H1 (cell line): Measurements from ENCODE around the gene TBC1D12. TPM values are rescaled to one million over a fixed set of nuclear protein-coding genes. Genes with fewer than 3 reads are reported as not detected.

Source experiments
- BACH1 ChIP-seq: IDR thresholded peaks from 2 replicates; pipeline ENCODE4 v1.6.1; 2012; ENCODE audit warnings: low read length, improper control_type of control experiment
- BRCA1 ChIP-seq: IDR thresholded peaks from 2 replicates; pipeline ENCODE4 v1.6.1; 2012; ENCODE audit warnings: low read depth, low read length, improper control_type of control experiment
- CREB1 ChIP-seq: IDR thresholded peaks from 2 replicates; pipeline ENCODE4 v1.6.1; 2012; ENCODE audit warnings: inconsistent platforms
- EGR1 ChIP-seq: IDR thresholded peaks from 2 replicates; pipeline ENCODE4 v1.6.1; 2011; ENCODE audit warnings: low read depth, low read length, borderline replicate concordance
- KDM1A ChIP-seq: fragments of 200-600, 300-600 bp; sonication (generic); IDR thresholded peaks from 2 replicates; pipeline ENCODE4 v1.7.1; 2016; ENCODE audit warnings: mild to moderate bottlenecking, low read length, borderline replicate concordance
- NRF1 ChIP-seq: IDR thresholded peaks from 2 replicates; pipeline ENCODE4 v1.6.1; 2011; ENCODE audit warnings: mild to moderate bottlenecking, low read depth, low read length, improper control_type of control experiment
- SIN3A ChIP-seq, 2 experiments: IDR thresholded peaks in 1 of 2; conservative IDR thresholded peaks in 1 of 2; 2 replicates each; pipeline ENCODE4 v1.6.1; 2011 to 2012; ENCODE audit warnings: low read length in 2 of 2, improper control_type of control experiment in 1 of 2, low read depth in 1 of 2, mild to moderate bottlenecking in 1 of 2
- polyA plus RNA-seq, 7 experiments: library from polyadenylated mRNA; depleted of rRNA in 3 of 7; stranded (reverse) in 5 of 7; unstranded in 2 of 7; fragments of >200 nt in 5 of 7; fragments of 200-250 nt in 2 of 7; gene quantifications; 1 replicate in 5 of 7; 2 replicates in 1 of 7; 4 replicates in 1 of 7; pipeline versions ENCODE4 v1.2.1 to v1.2.3, GENCODE V29; 2011 to 2013; ENCODE audit warnings: missing spikeins in 2 of 7, mixed read lengths in 2 of 7
- total RNA-seq: library from RNA; stranded (reverse); fragmentation: NEBNext Ultra II Directional; extraction: Animal tissue kit (Norgen Biotek cat#: 25700); gene quantifications from 2 replicates; pipeline ENCODE4 v1.2.1, GENCODE V29; 2021

Gene TBC1D12
- total and polyA plus RNA-seq, 2 of the 8 experiments (the other 6 are each of a cell fraction or from before 2014, with no cell fraction given) = 1.1 to 3.2 TPM

DNA sequence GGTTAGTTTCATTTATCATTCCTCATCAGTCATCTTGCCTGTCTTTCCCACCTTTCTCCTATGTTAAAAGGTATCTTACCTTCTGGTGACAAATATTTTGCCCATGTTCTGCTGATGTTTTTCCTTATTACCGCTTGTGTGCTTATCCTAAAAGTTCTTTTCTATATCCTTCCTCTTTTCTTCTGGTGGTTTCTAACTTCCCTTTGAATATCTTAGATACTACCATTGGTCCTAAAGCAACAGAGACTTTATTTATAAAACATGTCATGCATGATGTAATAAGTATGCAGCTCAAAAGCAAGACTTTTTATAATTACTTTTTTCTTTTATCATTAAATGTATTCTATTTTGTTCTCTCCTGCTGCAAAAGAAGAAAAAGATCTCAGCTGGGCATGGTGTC is 24.8 kb downstream of the TBC1D12 start (continued):
- TF ChIP-seq BRCA1 (no peak), EGR1 (no peak), NRF1 (no peak), KDM1A (no peak), BACH1 (no peak), CREB1 (no peak), SIN3A (conservative IDR thresholded peaks at IDR 0.05 in 1 of 2, IDR thresholded peaks at IDR 0.05 in 1 of 2; ENCODE audit: low read depth in 1 of 2, low read length in 2 of 2) (no peak)
